HL-60/S4 treated with phorbol 12-myristate 13-acetate at 8.2 ng/mL for 4 days and 3 days (cell line): ENCODE data around the gene CLMN.
"Not testable (repeated sequence)": the region's sequence is repeated elsewhere in the genome, so short reads cannot be mapped to it uniquely, and the experiment has no call there.

Source experiments
- in situ Hi-C: fragments of 300-500 bp; cut with MboI; formaldehyde crosslinking; loops from 2 replicates; pipeline ENCODE4 v1.15.0; 2022; ENCODE audit warnings: low sequenced_read_pairs

The CLMN gene

DNA sequence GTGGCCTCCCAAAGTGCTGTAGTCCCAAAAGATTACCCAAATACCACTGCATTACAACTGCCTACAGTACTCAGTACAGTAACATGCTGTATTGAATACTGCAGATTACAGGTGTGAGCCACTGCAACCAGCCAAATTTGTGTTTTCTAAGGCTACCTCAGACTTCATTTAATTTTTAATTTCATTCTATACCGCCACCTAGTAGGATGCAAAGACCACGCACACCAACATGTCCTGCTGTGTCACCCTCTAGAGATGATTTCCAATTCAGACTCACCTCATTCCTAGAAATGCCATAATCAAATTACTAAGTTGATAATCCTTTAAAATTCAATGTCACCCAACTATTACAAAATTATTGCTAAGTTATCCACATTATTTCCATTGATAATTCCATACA is 177.5 kb downstream of the CLMN start:
- in situ Hi-C loops: no loop called here

DNA sequence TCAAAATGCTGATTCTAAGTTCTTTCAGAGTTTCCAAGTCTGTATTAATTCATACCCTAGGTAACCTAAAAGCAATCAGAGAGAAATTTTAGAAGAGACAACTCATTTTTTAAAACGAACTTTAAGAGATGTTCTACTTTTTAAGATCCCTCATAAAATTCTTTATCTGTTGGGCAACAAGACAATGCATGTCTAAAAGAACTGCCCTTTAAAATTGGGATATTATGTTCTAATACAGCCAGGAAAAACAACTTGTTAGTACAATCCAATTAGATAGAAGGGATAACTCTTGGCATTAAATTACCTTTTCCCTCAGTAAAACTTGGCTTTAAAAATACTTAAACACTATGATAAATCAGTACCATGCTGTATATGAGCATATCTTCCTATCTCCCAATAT is 178.0 kb downstream of the CLMN start:
- in situ Hi-C loops: no loop called here

DNA sequence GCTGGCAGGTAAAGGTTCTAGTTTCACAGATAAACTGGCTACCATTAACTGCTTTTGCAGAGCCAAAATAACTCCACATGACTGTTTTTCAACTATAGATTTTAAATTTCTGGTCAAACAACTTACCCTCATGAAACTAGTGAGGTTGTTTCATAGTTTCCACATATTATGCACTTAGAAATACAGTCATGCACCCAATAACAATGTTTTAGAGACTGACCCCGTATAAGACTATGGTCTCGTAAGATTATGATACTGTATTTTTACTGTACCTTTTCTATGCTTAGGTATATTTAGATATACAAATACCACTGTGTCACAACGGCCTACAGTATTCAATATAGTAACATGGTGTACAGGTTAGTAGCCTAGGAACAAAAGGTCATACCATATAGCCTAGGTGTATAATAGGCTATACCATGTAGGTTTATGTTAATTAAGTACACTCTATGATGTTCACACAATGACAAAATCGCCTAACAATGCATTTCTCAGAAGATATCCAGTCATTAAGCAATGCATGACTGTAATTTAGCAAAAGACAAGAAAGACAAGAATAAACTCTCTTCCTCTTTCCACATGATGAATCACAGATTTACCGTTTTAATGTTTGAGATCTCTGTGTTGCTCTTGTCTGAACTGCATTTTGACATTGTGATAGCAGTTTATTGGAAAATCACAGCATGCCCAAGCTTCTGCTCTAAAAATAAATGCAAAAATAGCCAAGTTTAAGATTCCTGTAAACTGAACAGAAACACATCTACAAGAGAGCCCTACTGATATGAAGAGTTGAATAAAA is 179.4 kb downstream of the CLMN start:
- in situ Hi-C loops: no loop called here

DNA sequence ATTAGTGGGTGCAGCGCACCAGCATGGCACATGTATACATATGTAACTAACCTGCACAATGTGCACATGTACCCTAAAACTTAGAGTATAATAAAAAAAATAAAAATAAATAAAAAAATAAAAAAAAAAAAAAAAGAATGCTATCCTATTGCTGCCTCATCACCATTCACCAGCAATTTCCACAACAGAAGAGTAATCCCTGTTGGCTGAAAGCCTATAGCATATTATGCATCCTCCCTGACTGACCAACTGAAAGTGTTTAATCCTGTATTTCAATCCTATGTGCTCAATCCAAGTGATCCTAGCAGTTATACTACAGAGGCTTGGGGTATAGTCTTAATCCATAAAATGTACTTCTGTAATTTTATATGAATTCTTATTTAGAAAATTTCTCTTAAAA is 180.8 kb downstream of the CLMN start:
- in situ Hi-C loops: no loop called here

DNA sequence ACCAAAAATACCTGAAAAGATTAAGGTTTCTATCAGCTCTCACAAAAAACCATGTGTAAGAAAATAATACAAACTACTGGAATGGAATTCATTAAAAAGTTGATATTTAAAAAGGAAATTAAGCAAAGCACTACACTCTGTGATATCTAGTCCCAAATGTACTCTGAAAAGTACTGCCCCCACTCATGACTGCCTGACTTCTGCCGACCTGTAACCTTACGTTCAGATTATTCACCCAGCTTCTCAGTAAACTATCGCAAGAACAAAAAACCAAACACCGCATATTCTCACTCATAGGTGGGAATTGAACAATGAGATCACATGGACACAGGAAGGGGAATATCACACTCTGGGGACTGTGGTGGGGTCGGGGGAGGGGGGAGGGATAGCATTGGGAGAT is 181.3 kb downstream of the CLMN start:
- in situ Hi-C loops: not testable (repeated sequence)

DNA sequence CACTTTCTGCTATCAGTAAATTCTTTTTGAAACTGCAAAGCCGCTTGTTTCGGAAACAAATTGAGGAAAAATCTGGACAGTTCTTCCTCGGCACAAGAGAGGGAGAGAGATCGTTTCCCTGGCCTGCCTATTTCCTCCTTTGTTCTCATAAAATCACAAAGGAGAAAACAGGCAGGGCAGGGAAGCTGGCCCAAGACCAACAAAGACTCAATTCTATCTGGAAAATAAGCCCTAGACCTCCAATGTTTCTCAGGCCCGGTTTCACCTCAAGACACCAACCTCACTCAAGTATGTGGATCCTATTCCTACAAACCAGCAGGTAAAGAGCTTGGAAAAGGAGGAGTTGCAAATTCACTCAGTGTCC is 181.9 kb downstream of the CLMN start:
- in situ Hi-C loops: no loop called here

DNA sequence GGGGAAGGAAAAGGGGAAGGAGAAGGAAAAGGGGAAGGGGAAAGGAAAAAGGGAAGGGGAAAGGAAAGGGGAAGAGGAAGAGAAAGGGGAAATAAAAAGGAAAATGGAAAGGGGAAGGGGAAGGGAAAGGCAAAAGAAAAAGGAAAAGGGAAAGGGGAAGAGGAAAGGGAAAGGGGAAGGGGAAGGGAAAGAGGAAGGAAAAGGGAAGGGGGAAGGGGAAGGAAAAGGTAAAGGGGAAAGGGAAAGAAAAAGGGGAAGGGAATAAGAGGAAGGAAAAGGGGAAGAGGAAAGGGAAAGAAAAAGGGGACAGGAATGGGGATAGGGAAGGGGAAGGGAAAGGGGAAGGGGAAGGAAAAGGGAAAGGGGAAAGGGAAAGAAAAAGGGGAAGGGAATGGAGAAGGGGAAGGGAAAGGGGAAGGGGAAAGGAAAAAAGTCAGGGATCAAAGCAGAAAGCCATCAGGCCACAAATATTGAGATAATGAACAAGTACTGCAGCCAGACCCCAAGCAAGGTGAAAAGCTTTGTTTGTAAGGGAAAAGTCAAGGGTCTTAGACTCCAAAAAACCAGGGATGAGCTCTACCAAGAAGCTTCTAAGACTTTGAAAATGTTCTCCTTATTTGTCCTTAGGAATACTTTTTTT is 182.4 kb downstream of the CLMN start:
- in situ Hi-C loops: no loop called here

DNA sequence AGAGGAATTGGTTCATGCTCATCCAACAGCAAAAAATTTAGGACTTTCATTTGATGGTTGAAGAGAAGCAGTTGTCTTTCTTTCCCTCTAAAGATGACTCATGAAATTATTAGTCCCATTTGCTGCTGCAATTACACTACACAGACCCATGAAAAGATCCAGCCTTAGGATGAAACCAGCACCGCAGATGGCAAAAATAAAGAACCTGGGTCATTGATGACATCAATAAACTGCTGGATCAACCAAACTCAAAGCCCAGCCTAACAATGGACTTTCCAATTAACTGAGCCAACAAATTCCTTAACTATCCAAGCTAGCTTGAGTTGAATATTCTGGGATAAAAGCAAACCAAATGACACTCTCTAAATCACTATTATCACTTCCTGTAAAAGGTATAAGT is 183.1 kb downstream of the CLMN start:
- in situ Hi-C loops: no loop called here

DNA sequence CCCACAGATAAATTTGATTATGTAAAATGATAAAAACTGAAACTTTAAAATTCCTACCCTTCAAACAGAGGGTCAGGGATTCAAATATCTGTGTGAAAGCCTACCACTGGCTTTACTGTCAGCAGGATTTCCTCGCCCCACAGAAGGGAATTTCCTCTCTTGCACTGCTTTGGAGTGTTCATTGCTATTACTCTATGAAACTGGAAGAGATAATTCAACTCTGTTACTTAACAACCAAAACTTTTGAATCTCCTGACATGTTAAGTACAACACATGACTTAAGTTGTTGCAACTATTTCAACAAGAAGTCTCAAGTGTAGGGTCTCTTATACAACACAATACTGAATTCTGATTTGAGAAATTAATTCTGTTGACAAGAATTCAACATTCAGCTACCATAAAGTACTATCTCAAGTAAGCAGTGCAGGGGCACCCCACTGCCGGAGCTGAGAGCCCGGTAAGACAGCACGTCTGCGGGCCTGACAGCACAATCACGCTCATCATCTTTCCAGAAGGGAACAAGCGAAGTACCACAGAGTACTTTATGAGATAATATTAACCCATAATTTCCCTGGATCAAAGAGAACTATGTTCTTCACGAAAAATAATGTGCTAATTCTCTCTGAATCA is 185.3 kb downstream of the CLMN start:
- in situ Hi-C loops: no loop called here

DNA sequence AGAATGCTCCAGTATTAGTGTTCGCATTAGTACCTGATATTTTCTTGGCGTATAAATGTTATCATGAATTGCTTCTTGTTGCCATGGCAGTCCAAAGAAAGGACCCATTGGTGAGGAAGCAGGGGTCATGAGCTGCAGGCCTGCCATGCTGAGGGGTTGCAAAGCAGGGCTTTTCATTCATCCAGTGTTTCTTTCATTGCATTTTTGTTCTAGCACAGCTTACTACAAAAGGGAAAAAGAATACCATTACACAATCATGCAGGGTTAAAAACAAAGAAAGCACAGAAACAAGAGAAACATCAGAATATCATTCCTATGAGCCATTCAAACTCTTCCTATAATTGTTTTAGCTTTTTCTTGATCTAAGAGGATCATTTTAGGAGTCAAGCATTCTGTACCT is 186.4 kb downstream of the CLMN start:
- in situ Hi-C loops: no loop called here

DNA sequence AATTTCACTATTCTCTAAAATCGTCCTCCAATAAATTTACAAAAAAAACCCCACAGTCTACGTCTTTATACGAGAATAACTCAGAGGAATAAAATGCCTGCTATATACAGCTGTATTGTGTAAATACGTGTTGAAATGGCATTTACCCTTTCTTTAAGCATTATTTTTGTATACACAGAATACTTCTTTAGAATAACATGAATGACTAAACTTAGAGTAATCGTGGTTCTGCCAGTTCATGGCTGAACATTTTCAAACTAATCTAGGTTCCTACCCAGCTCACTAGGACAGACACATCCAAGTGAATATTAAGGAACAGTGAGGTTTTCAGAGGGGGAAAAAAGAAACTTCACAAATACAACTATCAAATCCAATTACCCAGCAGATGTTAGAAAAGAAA is 186.9 kb downstream of the CLMN start:
- in situ Hi-C loops: no loop called here
